NB4 (cell line): ENCODE results near the gene MTMR3.

ENCODE experiments used
- MYC ChIP-seq: IDR thresholded peaks from 2 replicates; pipeline ENCODE4 v1.6.1; 2011; ENCODE audit warnings: low read depth, low read length
- POLR2A ChIP-seq: IDR thresholded peaks from 2 replicates; pipeline ENCODE4 v1.6.1; 2011; ENCODE audit warnings: mild to moderate bottlenecking; ENCODE audit not compliant: insufficient read length; ENCODE audit errors: extremely low read depth
- TF ChIP-seq, protein P1 (sequence below): IDR thresholded peaks from one replicate; pipeline ENCODE4 v1.5.1; 2012; ENCODE audit warnings: low read depth, low read length
- TF ChIP-seq, protein P2 (sequence below): IDR thresholded peaks from 2 replicates; pipeline ENCODE4 v1.6.1; 2011; ENCODE audit warnings: low read depth, low read length

DNA sequence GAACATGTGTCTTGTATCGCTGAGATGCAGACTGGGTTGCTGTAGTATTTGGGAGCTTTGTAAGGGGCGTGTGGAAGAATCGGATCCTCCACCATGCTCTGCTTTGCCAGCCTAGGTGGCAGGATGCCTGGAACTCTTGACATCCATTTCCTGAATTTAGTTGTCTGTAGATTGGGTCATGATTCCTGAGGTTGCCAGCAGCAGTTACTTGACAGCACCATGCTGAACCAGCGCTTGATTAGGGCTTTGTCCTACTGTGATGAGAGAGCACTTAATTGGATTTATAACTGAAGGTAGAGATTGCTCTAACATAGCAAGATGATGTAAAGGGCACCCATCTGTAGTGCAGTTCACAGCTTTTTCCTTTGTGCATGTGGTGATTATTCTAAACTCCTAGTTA, 121.7 kb downstream of the MTMR3 start:
- TF ChIP-seq, protein P1, sequence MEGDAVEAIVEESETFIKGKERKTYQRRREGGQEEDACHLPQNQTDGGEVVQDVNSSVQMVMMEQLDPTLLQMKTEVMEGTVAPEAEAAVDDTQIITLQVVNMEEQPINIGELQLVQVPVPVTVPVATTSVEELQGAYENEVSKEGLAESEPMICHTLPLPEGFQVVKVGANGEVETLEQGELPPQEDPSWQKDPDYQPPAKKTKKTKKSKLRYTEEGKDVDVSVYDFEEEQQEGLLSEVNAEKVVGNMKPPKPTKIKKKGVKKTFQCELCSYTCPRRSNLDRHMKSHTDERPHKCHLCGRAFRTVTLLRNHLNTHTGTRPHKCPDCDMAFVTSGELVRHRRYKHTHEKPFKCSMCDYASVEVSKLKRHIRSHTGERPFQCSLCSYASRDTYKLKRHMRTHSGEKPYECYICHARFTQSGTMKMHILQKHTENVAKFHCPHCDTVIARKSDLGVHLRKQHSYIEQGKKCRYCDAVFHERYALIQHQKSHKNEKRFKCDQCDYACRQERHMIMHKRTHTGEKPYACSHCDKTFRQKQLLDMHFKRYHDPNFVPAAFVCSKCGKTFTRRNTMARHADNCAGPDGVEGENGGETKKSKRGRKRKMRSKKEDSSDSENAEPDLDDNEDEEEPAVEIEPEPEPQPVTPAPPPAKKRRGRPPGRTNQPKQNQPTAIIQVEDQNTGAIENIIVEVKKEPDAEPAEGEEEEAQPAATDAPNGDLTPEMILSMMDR: no peak
- TF ChIP-seq, protein P2, sequence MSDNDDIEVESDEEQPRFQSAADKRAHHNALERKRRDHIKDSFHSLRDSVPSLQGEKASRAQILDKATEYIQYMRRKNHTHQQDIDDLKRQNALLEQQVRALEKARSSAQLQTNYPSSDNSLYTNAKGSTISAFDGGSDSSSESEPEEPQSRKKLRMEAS: no peak
- TF ChIP-seq POLR2A (no peak), MYC (no peak)
